GM23338 (cell line): ENCODE data around the gene RPL37A. TPM values are rescaled to one million over a fixed set of nuclear protein-coding genes. Genes with fewer than 3 reads are reported as not detected.

Experiments used
- ATAC-seq: fragments of 200-7000 bp; cut with Tn5 transposase; 3 replicates; pipeline ENCODE4 v1.9.1; 2020
- DNase-seq: peaks from one replicate; pipeline ENCODE4 v3.0.0-alpha.2; 2015; ENCODE audit warnings: low spot score
- H2AFZ ChIP-seq: fragments of 200-600 bp; sonication (generic); 2 replicates; pipeline ENCODE4 v1.8.0; 2016; ENCODE audit warnings: antibody characterized with exemption, mild to moderate bottlenecking, moderate library complexity
- H3F3A ChIP-seq: fragments of 200-600 bp; sonication (generic); replicated peaks from 2 replicates; pipeline ENCODE4 v1.8.0; 2017; ENCODE audit warnings: antibody characterized with exemption, mixed run types, low read depth
- H3K27ac ChIP-seq: fragments of 200-600 bp; sonication (generic); 2 replicates; pipeline ENCODE4 v1.6.1; 2016; ENCODE audit warnings: low read depth
- H3K27me3 ChIP-seq: fragments of 200-600 bp; sonication (generic); 2 replicates; pipeline ENCODE4 v1.8.0; 2016; ENCODE audit warnings: mild to moderate bottlenecking, mixed run types, moderate library complexity; ENCODE audit not compliant: insufficient read depth
- H3K36me3 ChIP-seq: fragments of 200-600 bp; sonication (generic); 2 replicates; pipeline ENCODE4 v1.8.0; 2016; ENCODE audit warnings: mild to moderate bottlenecking; ENCODE audit not compliant: insufficient read depth
- H3K4me1 ChIP-seq: fragments of 200-600 bp; sonication (generic); 2 replicates; pipeline ENCODE4 v1.8.0; 2016; ENCODE audit warnings: mild to moderate bottlenecking, moderate library complexity; ENCODE audit not compliant: insufficient read depth
- H3K4me2 ChIP-seq: fragments of 200-600 bp; sonication (generic); 2 replicates; pipeline ENCODE4 v1.7.1; 2017; ENCODE audit warnings: mixed run types
- H3K4me3 ChIP-seq: fragments of 200-600 bp; sonication (generic); 2 replicates; pipeline ENCODE4 v1.6.1; 2016; ENCODE audit warnings: mixed run types
- H3K79me2 ChIP-seq: fragments of 200-600 bp; sonication (generic); replicated peaks from 2 replicates; pipeline ENCODE4 v1.8.0; 2017; ENCODE audit warnings: mild to moderate bottlenecking; ENCODE audit not compliant: insufficient read depth
- H3K9me2 ChIP-seq: fragments of 200-600 bp; sonication (generic); 2 replicates; pipeline ENCODE4 v1.8.0; 2017; ENCODE audit not compliant: insufficient read depth
- H4K20me1 ChIP-seq: fragments of 200-600 bp; sonication (generic); replicated peaks from 2 replicates; pipeline ENCODE4 v1.8.0; 2017; ENCODE audit warnings: mild to moderate bottlenecking; ENCODE audit not compliant: insufficient read depth
- H3K27ac Mint-ChIP-seq: 2 replicates; pipeline ENCODE4 v1.8.0; 2020; ENCODE audit warnings: inconsistent platforms, mild to moderate bottlenecking, moderate library complexity, mixed read lengths
- H3K27me3 Mint-ChIP-seq: 3 replicates; pipeline ENCODE4 v1.8.0; 2022; ENCODE audit warnings: low read depth, mild to moderate bottlenecking, moderate library complexity, mixed read lengths, inconsistent platforms; ENCODE audit not compliant: insufficient read depth, poor library complexity
- H3K36me3 Mint-ChIP-seq: 3 replicates; pipeline ENCODE4 v1.8.0; 2021; ENCODE audit warnings: low read depth, mild to moderate bottlenecking, inconsistent platforms, moderate library complexity, mixed read lengths
- H3K4me1 Mint-ChIP-seq: 3 replicates; pipeline ENCODE4 v1.8.0; 2020; ENCODE audit warnings: mild to moderate bottlenecking, inconsistent platforms, mixed read lengths
- H3K4me3 Mint-ChIP-seq: 3 replicates; pipeline ENCODE4 v1.8.0; 2021; ENCODE audit warnings: moderate library complexity, mild to moderate bottlenecking, inconsistent platforms, mixed read lengths
- H3K9me3 Mint-ChIP-seq: 3 replicates; pipeline ENCODE4 v1.8.0; 2020; ENCODE audit warnings: moderate library complexity, mild to moderate bottlenecking, inconsistent platforms, mixed read lengths
- EZH2phosphoT487 ChIP-seq: fragments of 200-600 bp; sonication (generic); IDR thresholded peaks from one replicate; pipeline ENCODE4 v1.8.1; 2018; ENCODE audit warnings: antibody characterized with exemption; ENCODE audit not compliant: unreplicated experiment
- JUNB ChIP-seq: IDR thresholded peaks from one replicate; pipeline ENCODE4 v1.6.1; 2016; ENCODE audit warnings: antibody characterized with exemption; ENCODE audit not compliant: unreplicated experiment
- NANOG ChIP-seq: IDR thresholded peaks from 2 replicates; pipeline ENCODE4 v1.6.1; 2016; ENCODE audit warnings: antibody characterized with exemption, borderline replicate concordance
- POLR2AphosphoS5 ChIP-seq: IDR thresholded peaks from 2 replicates; pipeline ENCODE4 v1.6.1; 2016; ENCODE audit warnings: antibody characterized with exemption, low read depth
- STAT1 ChIP-seq: IDR thresholded peaks from one replicate; pipeline ENCODE4 v1.6.1; 2016; ENCODE audit warnings: antibody characterized with exemption; ENCODE audit not compliant: unreplicated experiment
- ZNF114 ChIP-seq: fragments of 250-450 bp; sonication (Bioruptor Pico); IDR thresholded peaks from 2 replicates; pipeline ENCODE4 v1.5.0; 2020; ENCODE audit warnings: mild to moderate bottlenecking, moderate library complexity
- ZNF331 ChIP-seq: fragments of 250-450 bp; sonication (Bioruptor Pico); IDR thresholded peaks from 2 replicates; pipeline ENCODE4 v1.5.0; 2020; ENCODE audit warnings: low read depth, mild to moderate bottlenecking, moderate library complexity
- polyA plus RNA-seq: library from polyadenylated mRNA; unstranded; fragments of >200 nt; fragmentation: Nextera tagmentation; extraction: Ambion mirVana; gene quantifications from 2 replicates; pipeline ENCODE4 v1.2.1, GENCODE V29; 2016
- total RNA-seq: library from RNA; depleted of rRNA; stranded (reverse); fragments of >200 nt; shearing (Covaris generic); gene quantifications from 2 replicates; pipeline ENCODE4 v1.2.3, GENCODE V29; 2014
- TF ChIP-seq, protein P1 (sequence below), 2 experiments: fragments of 200-600 bp in 1 of 2; sonication (generic) in 1 of 2; conservative IDR thresholded peaks; 2 replicates each; pipeline versions ENCODE4 v1.5.1 to v1.6.1; 2016 to 2017; ENCODE audit warnings: antibody characterized with exemption in 2 of 2, low read depth in 2 of 2, mild to moderate bottlenecking in 2 of 2, moderate library complexity in 1 of 2

RPL37A gene
- total and polyA plus RNA-seq, 2 experiments from 2014 or later: 1,118 to 5,036 TPM

DNA sequence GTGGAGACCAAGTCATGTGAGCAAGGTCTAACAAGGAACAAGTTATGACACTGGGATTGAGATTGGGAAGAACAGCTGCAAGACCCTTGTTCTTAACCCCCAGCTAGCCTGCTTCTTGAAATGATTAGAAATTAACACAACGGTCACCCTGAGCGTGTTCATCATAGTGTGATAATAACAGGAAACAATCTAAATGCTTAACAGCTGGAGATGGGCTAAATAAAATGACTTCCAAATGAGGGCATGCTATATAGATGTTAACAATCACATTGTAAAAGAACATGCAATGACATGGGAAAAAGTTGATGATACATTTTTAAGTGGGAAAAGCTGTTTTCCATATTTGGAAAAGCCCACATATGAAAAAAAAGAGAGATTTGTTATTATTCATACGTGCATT, 47.6 kb downstream of the RPL37A start (continued):
- TF ChIP-seq POLR2AphosphoS5 (no peak), ZNF331 (CRISPR knock-in tag) (no peak)

DNA sequence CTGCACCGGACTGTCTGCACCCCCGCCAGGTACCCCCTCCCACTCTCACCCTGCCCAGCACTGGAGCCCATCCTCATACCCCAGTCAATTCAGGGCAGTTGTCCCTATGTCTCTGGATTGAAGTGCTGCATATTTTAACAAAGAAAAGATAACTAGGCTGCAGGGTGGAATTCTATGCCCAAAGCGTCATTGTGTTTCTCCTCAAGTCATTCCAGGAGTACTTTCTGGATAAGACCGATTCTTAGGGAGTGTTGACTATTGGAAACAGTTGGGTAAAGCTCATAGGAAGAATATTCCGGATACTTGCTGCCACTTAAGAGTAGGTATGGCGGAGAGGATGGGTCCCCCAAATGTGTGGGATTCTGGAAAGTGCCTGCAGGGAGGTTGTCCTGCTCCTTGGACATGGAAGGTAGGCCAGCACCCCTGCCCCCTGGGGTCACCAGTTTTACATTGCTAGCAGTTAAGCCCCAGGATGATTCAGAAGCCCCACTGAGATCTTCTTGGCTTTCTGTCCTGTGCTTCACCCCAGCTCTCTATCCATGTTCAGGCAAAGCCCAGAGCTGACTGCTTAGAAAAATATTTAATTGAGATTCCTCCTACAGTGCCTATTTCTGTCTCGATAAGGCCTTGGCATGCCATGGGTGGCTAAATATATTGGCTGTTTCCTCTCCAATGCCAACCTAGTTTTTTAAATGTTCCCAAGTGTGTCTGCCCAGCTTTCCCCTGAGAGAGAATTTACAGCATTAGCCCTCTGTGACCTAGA, 48.2 kb downstream of the RPL37A start:
- no peaks in the 10 kb centered on the region for H3K79me2 ChIP-seq
- peaks cover 19% of the 10 kb centered on the region for H3K4me1 Mint-ChIP-seq
- H3K9me2 ChIP-seq: 0 out of 2 replicates have a peak, but pooled peaks cover 6% of the 10 kb centered on the region
- H3K4me1 ChIP-seq: peaks cover 6% of the 10 kb centered on the region; the same call in 1 of the 2 replicates
- no peak overlapping the region for H2AFZ ChIP-seq
- no peaks in the 10 kb centered on the region; the same call in 1 of the 2 replicates for H4K20me1 ChIP-seq
- H3K27me3 Mint-ChIP-seq: peaks cover 8% of the 10 kb centered on the region
- H3F3A ChIP-seq: no peaks in the 10 kb centered on the region
- no peak overlapping the region for H3K4me2 ChIP-seq
- no peaks in the 10 kb centered on the region for H3K27me3 ChIP-seq
- no peaks in the 10 kb centered on the region for H3K36me3 ChIP-seq
- peaks cover 5% of the 10 kb centered on the region; the same call in 2 of the 3 replicates for H3K36me3 Mint-ChIP-seq
- H3K4me3 ChIP-seq: no peak overlapping the region
- no peak for TF ChIP-seq POLR2AphosphoS5
- TF ChIP-seq EZH2phosphoT487: no peak
- TF ChIP-seq ZNF114 (CRISPR knock-in tag): no peak
- no peak for TF ChIP-seq JUNB
- TF ChIP-seq STAT1: no peak
- TF ChIP-seq, protein P1, sequence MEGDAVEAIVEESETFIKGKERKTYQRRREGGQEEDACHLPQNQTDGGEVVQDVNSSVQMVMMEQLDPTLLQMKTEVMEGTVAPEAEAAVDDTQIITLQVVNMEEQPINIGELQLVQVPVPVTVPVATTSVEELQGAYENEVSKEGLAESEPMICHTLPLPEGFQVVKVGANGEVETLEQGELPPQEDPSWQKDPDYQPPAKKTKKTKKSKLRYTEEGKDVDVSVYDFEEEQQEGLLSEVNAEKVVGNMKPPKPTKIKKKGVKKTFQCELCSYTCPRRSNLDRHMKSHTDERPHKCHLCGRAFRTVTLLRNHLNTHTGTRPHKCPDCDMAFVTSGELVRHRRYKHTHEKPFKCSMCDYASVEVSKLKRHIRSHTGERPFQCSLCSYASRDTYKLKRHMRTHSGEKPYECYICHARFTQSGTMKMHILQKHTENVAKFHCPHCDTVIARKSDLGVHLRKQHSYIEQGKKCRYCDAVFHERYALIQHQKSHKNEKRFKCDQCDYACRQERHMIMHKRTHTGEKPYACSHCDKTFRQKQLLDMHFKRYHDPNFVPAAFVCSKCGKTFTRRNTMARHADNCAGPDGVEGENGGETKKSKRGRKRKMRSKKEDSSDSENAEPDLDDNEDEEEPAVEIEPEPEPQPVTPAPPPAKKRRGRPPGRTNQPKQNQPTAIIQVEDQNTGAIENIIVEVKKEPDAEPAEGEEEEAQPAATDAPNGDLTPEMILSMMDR (conservative IDR thresholded peaks at IDR 0.05; ENCODE audit: low read depth in 2 of 2): no peak
- no peak for TF ChIP-seq NANOG
- DNase-seq (no peak), ATAC-seq (no peak)
- no peak overlapping the region for H3K27ac ChIP-seq
- no peak overlapping the region for H3K4me3 Mint-ChIP-seq
- peaks cover 3% of the 10 kb centered on the region; the same call in 1 of the 3 replicates for H3K9me3 Mint-ChIP-seq
- H3K27ac Mint-ChIP-seq: no peak overlapping the region

DNA sequence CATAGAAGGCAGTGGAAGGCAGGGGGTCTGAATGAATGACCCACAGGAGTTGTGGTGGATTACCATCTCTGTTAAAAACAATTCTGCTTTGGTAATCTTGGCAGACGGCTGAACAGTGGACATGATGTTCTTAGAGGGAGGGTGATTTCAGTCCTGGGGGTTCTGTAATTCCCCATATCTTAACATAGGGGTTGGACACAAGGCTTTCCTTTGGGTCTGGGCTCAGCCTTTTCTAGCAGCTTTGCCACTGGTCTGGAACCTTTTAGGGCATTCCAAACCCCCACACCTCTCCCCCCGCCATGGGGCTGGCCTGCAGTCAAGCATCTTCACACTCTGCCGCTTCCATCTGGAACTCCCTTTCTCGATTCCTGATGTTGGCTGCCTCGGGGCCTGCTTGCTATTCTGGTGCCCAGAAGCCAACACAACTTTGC, 50.3 kb downstream of the RPL37A start:
- Mint-ChIP-seq H3K36me3 (no peaks in the 10 kb centered on the region; the same call in 2 of the 3 replicates), H3K27me3 (peaks cover 11% of the 10 kb centered on the region), H3K4me3 (no peak overlapping the region), H3K9me3 (peaks cover 3% of the 10 kb centered on the region; the same call in 1 of the 3 replicates), H3K4me1 (peaks cover 30% of the 10 kb centered on the region), H3K27ac (no peak overlapping the region)
- H4K20me1 ChIP-seq: no peaks in the 10 kb centered on the region; the same call in 1 of the 2 replicates
- no peak overlapping the region for H3K4me2 ChIP-seq
- peaks cover 6% of the 10 kb centered on the region; the same call in 1 of the 2 replicates for H3K9me2 ChIP-seq
- no peaks in the 10 kb centered on the region for H3K27me3 ChIP-seq
- H2AFZ ChIP-seq: no peak overlapping the region
- H3K36me3 ChIP-seq: no peaks in the 10 kb centered on the region
- TF ChIP-seq NANOG: no peak
- DNase-seq (no peak), ATAC-seq (no peak)
- H3K4me1 ChIP-seq: peaks cover 6% of the 10 kb centered on the region; the same call in 1 of the 2 replicates
- no peaks in the 10 kb centered on the region for H3F3A ChIP-seq
- no peak overlapping the region for H3K4me3 ChIP-seq
- no peak overlapping the region for H3K27ac ChIP-seq
- no peaks in the 10 kb centered on the region for H3K79me2 ChIP-seq
